NCI-H2107 (cell line): Measurements from ENCODE around the gene ARHGAP15.

Source experiments
- DNase-seq: peaks from one replicate; lab custom pipeline; 2025; lab: John Stamatoyannopoulos, UW

The ARHGAP15 gene

GRCh38 chr2:143453981-143454511 lies 324.8 kb downstream of the ARHGAP15 start:
- no peak for DNase-seq

- no peak for DNase-seq
These were observed 326.1 kb downstream of the ARHGAP15 start for GRCh38 chr2:143455317-143455716.

GRCh38 chr2:143458258-143459190 lies 329.3 kb downstream of the ARHGAP15 start:
- no peak for DNase-seq

- no peak for DNase-seq
These were observed 331.2 kb downstream of the ARHGAP15 start for GRCh38 chr2:143460382-143460781.

- DNase-seq: no peak
These were observed 334.5 kb downstream of the ARHGAP15 start for GRCh38 chr2:143463719-143464118.

GRCh38 chr2:143466391-143466790 lies 337.2 kb downstream of the ARHGAP15 start:
- DNase-seq: no peak

GRCh38 chr2:143467011-143467410 lies 337.8 kb downstream of the ARHGAP15 start:
- no peak for DNase-seq

GRCh38 chr2:143468341-143468888 lies 339.2 kb downstream of the ARHGAP15 start:
- DNase-seq: no peak

GRCh38 chr2:143469323-143469722 lies 340.1 kb downstream of the ARHGAP15 start:
- no peak for DNase-seq

- no peak for DNase-seq
These were observed 342.3 kb downstream of the ARHGAP15 start for GRCh38 chr2:143471550-143471949.

- DNase-seq: no peak
These were observed 344.0 kb downstream of the ARHGAP15 start for GRCh38 chr2:143473216-143473615.

GRCh38 chr2:143473820-143474219 lies 344.6 kb downstream of the ARHGAP15 start:
- DNase-seq: no peak

GRCh38 chr2:143474586-143474985 lies 345.4 kb downstream of the ARHGAP15 start:
- DNase-seq: no peak

- no peak for DNase-seq
These were observed 346.0 kb downstream of the ARHGAP15 start for GRCh38 chr2:143475041-143475776.

- no peak for DNase-seq
These were observed 347.3 kb downstream of the ARHGAP15 start for GRCh38 chr2:143476336-143477087.

- DNase-seq: no peak
These were observed 348.7 kb downstream of the ARHGAP15 start for GRCh38 chr2:143477714-143478443.

- no peak for DNase-seq
These were observed 350.9 kb downstream of the ARHGAP15 start for GRCh38 chr2:143480086-143480485.

GRCh38 chr2:143480601-143481236 lies 351.5 kb downstream of the ARHGAP15 start:
- no peak for DNase-seq

- DNase-seq: no peak
These were observed 352.0 kb downstream of the ARHGAP15 start for GRCh38 chr2:143481237-143481623.

- no peak for DNase-seq
These were observed 352.5 kb downstream of the ARHGAP15 start for GRCh38 chr2:143481733-143482132.

GRCh38 chr2:143482316-143482715 lies 353.1 kb downstream of the ARHGAP15 start:
- DNase-seq: no peak
